NCI-H82 (cell line): Measurements from ENCODE around the gene PEF1.
A peak's percentile ranks its signal among the peaks of the same experiment; 100 is the strongest.

ENCODE experiments used
- DNase-seq: peaks from one replicate; lab custom pipeline; 2025; lab: John Stamatoyannopoulos, UW

The PEF1 gene

GRCh38 chr1:31671147-31671546 lies 26.5 kb upstream of the PEF1 start:
- no peak for DNase-seq

- DNase-seq = no peak
These were observed 25.9 kb upstream of the PEF1 start for GRCh38 chr1:31670593-31670964.

- DNase-seq = peak; percentile 84
These were observed 25.3 kb upstream of the PEF1 start for GRCh38 chr1:31669786-31670592.

- peak; percentile 95 for DNase-seq
These were observed 24.7 kb upstream of the PEF1 start for GRCh38 chr1:31669433-31669785.

- peak; percentile 42 for DNase-seq
These were observed 23.7 kb upstream of the PEF1 start for GRCh38 chr1:31668303-31668883.

GRCh38 chr1:31667065-31667785 lies 22.5 kb upstream of the PEF1 start:
- DNase-seq = peak; percentile 18

- peak; percentile 58 for DNase-seq
These were observed 21.7 kb upstream of the PEF1 start for GRCh38 chr1:31666263-31666963.

GRCh38 chr1:31665234-31665878 lies 20.7 kb upstream of the PEF1 start:
- DNase-seq = no peak

- no peak for DNase-seq
These were observed 19.9 kb upstream of the PEF1 start for GRCh38 chr1:31664528-31664927.

- DNase-seq = peak; percentile 76
These were observed 19.2 kb upstream of the PEF1 start for GRCh38 chr1:31663622-31664452.

- no peak for DNase-seq
These were observed 17.8 kb upstream of the PEF1 start for GRCh38 chr1:31662463-31662862.

GRCh38 chr1:31661856-31662255 lies 17.2 kb upstream of the PEF1 start:
- DNase-seq = no peak

- no peak for DNase-seq
These were observed 16.3 kb upstream of the PEF1 start for GRCh38 chr1:31660871-31661455.

- no peak for DNase-seq
These were observed 15.2 kb upstream of the PEF1 start for GRCh38 chr1:31659889-31660288.

- no peak for DNase-seq
These were observed 14.0 kb upstream of the PEF1 start for GRCh38 chr1:31658721-31659120.

- no peak for DNase-seq
These were observed 13.4 kb upstream of the PEF1 start for GRCh38 chr1:31657972-31658510.

GRCh38 chr1:31657020-31657804 lies 12.5 kb upstream of the PEF1 start:
- no peak for DNase-seq

- no peak for DNase-seq
These were observed 11.1 kb upstream of the PEF1 start for GRCh38 chr1:31655756-31656155.

GRCh38 chr1:31655104-31655503 lies 10.4 kb upstream of the PEF1 start:
- DNase-seq = no peak

- no peak for DNase-seq
These were observed 9.7 kb upstream of the PEF1 start for GRCh38 chr1:31654474-31654776.
